SK-N-SH treated with all-trans-retinoic acid at 6 μM for 48 hours (cell line): ENCODE measurements around the gene MAP1A.

ENCODE experiments used
- ARNTL ChIP-seq: fragments of 450-650 bp; formaldehyde crosslinking; IDR thresholded peaks from 2 replicates; pipeline ENCODE4 v1.5.0; 2020; ENCODE audit warnings: low read depth, mild to moderate bottlenecking, moderate library complexity, borderline replicate concordance
- CREB5 ChIP-seq: fragments of 250-450 bp; sonication (Bioruptor Pico); IDR thresholded peaks from 2 replicates; pipeline ENCODE4 v1.5.1; 2020; ENCODE audit warnings: low read depth, mild to moderate bottlenecking, moderate library complexity
- CSDC2 ChIP-seq: fragments of 250-450 bp; sonication (Bioruptor Pico); IDR thresholded peaks from 2 replicates; pipeline ENCODE4 v1.5.0; 2020; ENCODE audit warnings: mild to moderate bottlenecking, moderate library complexity
- CSRNP3 ChIP-seq: fragments of 250-450 bp; sonication (Bioruptor Pico); IDR thresholded peaks from 2 replicates; pipeline ENCODE4 v1.5.1; 2021; ENCODE audit warnings: mild to moderate bottlenecking, moderate library complexity
- ESRRG ChIP-seq: fragments of 250-450 bp; sonication (Bioruptor Pico); IDR thresholded peaks from 2 replicates; pipeline ENCODE4 v1.6.1; 2021; ENCODE audit warnings: mild to moderate bottlenecking
- OSR1 ChIP-seq: fragments of 250-450 bp; sonication (Bioruptor Pico); IDR thresholded peaks from 2 replicates; pipeline ENCODE4 v1.8.0; 2022; ENCODE audit warnings: moderate library complexity, mild to moderate bottlenecking, inconsistent platforms
- PATZ1 ChIP-seq: fragments of 250-450 bp; sonication (Bioruptor Pico); IDR thresholded peaks from 2 replicates; pipeline ENCODE4 v1.8.0; 2020; ENCODE audit warnings: mild to moderate bottlenecking, moderate library complexity, borderline replicate concordance
- PPARA ChIP-seq: fragments of 250-450 bp; sonication (Bioruptor Pico); IDR thresholded peaks from 2 replicates; pipeline ENCODE4 v1.5.0; 2020; ENCODE audit warnings: mild to moderate bottlenecking, borderline replicate concordance
- RARB ChIP-seq: fragments of 250-450 bp; sonication (Bioruptor Pico); IDR thresholded peaks from 2 replicates; pipeline ENCODE4 v1.8.0; 2021; ENCODE audit warnings: mild to moderate bottlenecking, moderate library complexity
- TSHZ2 ChIP-seq: fragments of 250-450 bp; sonication (Bioruptor Pico); IDR thresholded peaks from 2 replicates; pipeline ENCODE4 v1.5.0; 2020; ENCODE audit warnings: mild to moderate bottlenecking, moderate library complexity
- ZC3H10 ChIP-seq: fragments of 250-450 bp; sonication (Bioruptor Pico); IDR thresholded peaks from 2 replicates; pipeline ENCODE4 v1.5.1; 2021; ENCODE audit warnings: mild to moderate bottlenecking, moderate library complexity
- ZFP3 ChIP-seq: fragments of 250-450 bp; sonication (Bioruptor Pico); IDR thresholded peaks from 2 replicates; pipeline ENCODE4 v1.5.0; 2020; ENCODE audit warnings: mild to moderate bottlenecking, moderate library complexity

GRCh38 chr15:43492673-43493601 is 24.5 kb upstream of the MAP1A start, which contains the start of gene TP53BP1:
- TF ChIP-seq OSR1 (CRISPR knock-in tag) (no peak), ESRRG (no peak), ZC3H10 (CRISPR knock-in tag) (no peak), RARB (CRISPR knock-in tag) (no peak), CSRNP3 (CRISPR knock-in tag) (no peak), ZFP3 (CRISPR knock-in tag) (no peak), PPARA (CRISPR knock-in tag) (no peak), CREB5 (CRISPR knock-in tag) (no peak), ARNTL (CRISPR knock-in tag) (no peak), PATZ1 (CRISPR knock-in tag) (no peak), CSDC2 (CRISPR knock-in tag) (no peak), TSHZ2 (CRISPR knock-in tag) (no peak)
